CD4-positive, alpha-beta T cell treated with Interleukin-17A for 4 hours (primary cell): Measurements from ENCODE around the gene FHOD3.

Experiments
- DNase-seq: peaks from one replicate; pipeline ENCODE4 v3.0.0-alpha.2; 2020; ENCODE audit warnings: mixed read lengths

Gene FHOD3

GRCh38 chr18:36561046-36561445 lies 263.5 kb downstream of the FHOD3 start:
- DNase-seq, result no peak

- DNase-seq, result no peak
Observed at GRCh38 chr18:36564841-36565240, 267.3 kb downstream of the FHOD3 start.

- DNase-seq, result no peak
Observed at GRCh38 chr18:36567800-36568199, 270.3 kb downstream of the FHOD3 start.

GRCh38 chr18:36568487-36568886 lies 271.0 kb downstream of the FHOD3 start:
- DNase-seq, result no peak

- DNase-seq, result peak; percentile 7
Observed at GRCh38 chr18:36572135-36572856, 274.8 kb downstream of the FHOD3 start.

GRCh38 chr18:36576339-36576738 lies 278.8 kb downstream of the FHOD3 start:
- no peak for DNase-seq

GRCh38 chr18:36578871-36579710 lies 281.6 kb downstream of the FHOD3 start:
- DNase-seq, result no peak

GRCh38 chr18:36580266-36580665 lies 282.8 kb downstream of the FHOD3 start:
- no peak for DNase-seq

GRCh38 chr18:36580874-36581750 lies 283.6 kb downstream of the FHOD3 start:
- no peak for DNase-seq

- DNase-seq, result no peak
Observed at GRCh38 chr18:36582988-36583745, 285.7 kb downstream of the FHOD3 start.

GRCh38 chr18:36589857-36590543 lies 292.5 kb downstream of the FHOD3 start:
- no peak for DNase-seq

- DNase-seq, result no peak
Observed at GRCh38 chr18:36590621-36591580, 293.4 kb downstream of the FHOD3 start.

GRCh38 chr18:36592282-36592681 lies 294.8 kb downstream of the FHOD3 start:
- DNase-seq, result no peak

GRCh38 chr18:36593001-36593400 lies 295.5 kb downstream of the FHOD3 start:
- no peak for DNase-seq

GRCh38 chr18:36593641-36594040 lies 296.1 kb downstream of the FHOD3 start:
- DNase-seq, result no peak

GRCh38 chr18:36594621-36595020 lies 297.1 kb downstream of the FHOD3 start:
- no peak for DNase-seq

- no peak for DNase-seq
Observed at GRCh38 chr18:36595046-36595817, 297.7 kb downstream of the FHOD3 start.

GRCh38 chr18:36595818-36596215 lies 298.3 kb downstream of the FHOD3 start:
- no peak for DNase-seq

GRCh38 chr18:36597636-36598035 lies 300.1 kb downstream of the FHOD3 start:
- no peak for DNase-seq

GRCh38 chr18:36600548-36600947 lies 303.0 kb downstream of the FHOD3 start:
- no peak for DNase-seq
